ENCODE measurements around the gene LTA. TPM values are rescaled to one million over a fixed set of nuclear protein-coding genes. Genes with fewer than 3 reads are reported as not detected.
"Not testable (repeated sequence)": the region's sequence is repeated elsewhere in the genome, so short reads cannot be mapped to it uniquely, and the experiment has no call there.

The LTA gene
- total and polyA plus RNA-seq, 3 donors from 2014 or later, result 1.3 to 2.6 (median 2.0) TPM

GRCh38 chr6:31548544-31548873, 23.6 kb upstream of the LTA start:
- H3K4me1 ChIP-seq, result peaks cover 16% of the 10 kb centered on the region
- WGBS, 2 donors, result 63 to 66% methylated on average over 2 of the region's 2 CpGs
- peak overlapping the region in 1 of 2 donors; percentile 56 for H3K4me3 ChIP-seq
- peak overlapping the region; percentile 78 to 80 for H3K27ac ChIP-seq
- intact Hi-C loops (cut with DNase I; ENCODE audit: low total_unique reads), result loop anchor here (10.0 kb wide), 1 partner anchor 46 kb away; the partner anchor contains the start of gene NCR3
- H3K9me3 ChIP-seq, result no peaks in the 10 kb centered on the region
- no peaks in the 10 kb centered on the region for H3K36me3 ChIP-seq (ENCODE audit: low read depth, missing control alignments)
- TF ChIP-seq POLR2A (IDR thresholded peaks at IDR 0.05) (no peak), CTCF (IDR thresholded peaks at IDR 0.05) (no peak)
- no peak for DNase-seq
- no peaks in the 10 kb centered on the region for H3K27me3 ChIP-seq

GRCh38 chr6:31551371-31551770, 20.7 kb upstream of the LTA start:
- H3K4me3 ChIP-seq; H3K27ac ChIP-seq; intact Hi-C loops (cut with DNase I; ENCODE audit: low total_unique reads); H3K36me3 ChIP-seq (ENCODE audit: low read depth, missing control alignments); H3K9me3 ChIP-seq; H3K27me3 ChIP-seq: not testable (repeated sequence)
- peak; percentile 50 for DNase-seq
- WGBS, 2 donors, result 63 to 80% methylated on average over 5 of the region's 5 CpGs
- peaks cover 13% of the 10 kb centered on the region for H3K4me1 ChIP-seq

- Histone ChIP-seq H3K4me3 (no peak overlapping the region), H3K4me1 (no peaks in the 10 kb centered on the region), H3K9me3 (no peaks in the 10 kb centered on the region), H3K27ac (no peak overlapping the region), H3K36me3 (ENCODE audit: low read depth, missing control alignments) (no peaks in the 10 kb centered on the region), H3K27me3 (no peaks in the 10 kb centered on the region)
- no peak for DNase-seq
- WGBS, 2 donors, result 88 to 90% methylated on average over 3 of the region's 3 CpGs
- intact Hi-C loops (cut with DNase I; ENCODE audit: low total_unique reads), result no loop called here
- no peak for TF ChIP-seq POLR2A (IDR thresholded peaks at IDR 0.05)
- no peak for TF ChIP-seq CTCF (IDR thresholded peaks at IDR 0.05)
These were observed 15.8 kb upstream of the LTA start for GRCh38 chr6:31556307-31556706.

GRCh38 chr6:31557443-31558317, 14.4 kb upstream of the LTA start:
- Histone ChIP-seq H3K36me3 (ENCODE audit: low read depth, missing control alignments) (no peaks in the 10 kb centered on the region), H3K4me1 (no peaks in the 10 kb centered on the region), H3K27ac (no peak overlapping the region), H3K4me3 (no peak overlapping the region), H3K9me3 (no peaks in the 10 kb centered on the region), H3K27me3 (no peaks in the 10 kb centered on the region)
- 76 to 83% methylated on average over 21 to 24 of the region's 24 CpGs for WGBS, 2 donors
- intact Hi-C loops (cut with DNase I; ENCODE audit: low total_unique reads), result no loop called here
- TF ChIP-seq CTCF (IDR thresholded peaks at IDR 0.05), result no peak
- no peak for TF ChIP-seq POLR2A (IDR thresholded peaks at IDR 0.05)
- no peak for DNase-seq

- no peak overlapping the region for H3K4me3 ChIP-seq
- intact Hi-C loops (cut with DNase I; ENCODE audit: low total_unique reads), result no loop called here
- H3K4me1 ChIP-seq, result no peaks in the 10 kb centered on the region
- no peaks in the 10 kb centered on the region for H3K9me3 ChIP-seq
- H3K27ac ChIP-seq, result no peak overlapping the region
- TF ChIP-seq POLR2A (IDR thresholded peaks at IDR 0.05) (no peak), CTCF (IDR thresholded peaks at IDR 0.05) (no peak)
- H3K36me3 ChIP-seq (ENCODE audit: low read depth, missing control alignments), result no peaks in the 10 kb centered on the region
- no peak for DNase-seq
- H3K27me3 ChIP-seq, result no peaks in the 10 kb centered on the region
- 89 to 100% methylated on average over 1 to 8 of the region's 8 CpGs for WGBS, 2 donors
These were observed 13.8 kb upstream of the LTA start for GRCh38 chr6:31558318-31558625.
